AG10803 (cell line): ENCODE measurements around the gene MYO3B.
"Not testable (repeated sequence)": the region's sequence is repeated elsewhere in the genome, so short reads cannot be mapped to it uniquely, and the experiment has no call there.

Experiments
- DNase-seq: peaks from one replicate; pipeline ENCODE4 v3.0.0; 2010; ENCODE audit warnings: low read depth
- H3K4me3 ChIP-seq: 2 replicates; pipeline ENCODE4 v1.5.1; 2011; ENCODE audit warnings: mild to moderate bottlenecking, low read length, control low read depth
- TF ChIP-seq, protein P1 (sequence below): conservative IDR thresholded peaks from 2 replicates; pipeline ENCODE4 v1.5.1; 2011; ENCODE audit warnings: mild to moderate bottlenecking, low read length, control low read depth, inconsistent platforms

MYO3B gene

DNA sequence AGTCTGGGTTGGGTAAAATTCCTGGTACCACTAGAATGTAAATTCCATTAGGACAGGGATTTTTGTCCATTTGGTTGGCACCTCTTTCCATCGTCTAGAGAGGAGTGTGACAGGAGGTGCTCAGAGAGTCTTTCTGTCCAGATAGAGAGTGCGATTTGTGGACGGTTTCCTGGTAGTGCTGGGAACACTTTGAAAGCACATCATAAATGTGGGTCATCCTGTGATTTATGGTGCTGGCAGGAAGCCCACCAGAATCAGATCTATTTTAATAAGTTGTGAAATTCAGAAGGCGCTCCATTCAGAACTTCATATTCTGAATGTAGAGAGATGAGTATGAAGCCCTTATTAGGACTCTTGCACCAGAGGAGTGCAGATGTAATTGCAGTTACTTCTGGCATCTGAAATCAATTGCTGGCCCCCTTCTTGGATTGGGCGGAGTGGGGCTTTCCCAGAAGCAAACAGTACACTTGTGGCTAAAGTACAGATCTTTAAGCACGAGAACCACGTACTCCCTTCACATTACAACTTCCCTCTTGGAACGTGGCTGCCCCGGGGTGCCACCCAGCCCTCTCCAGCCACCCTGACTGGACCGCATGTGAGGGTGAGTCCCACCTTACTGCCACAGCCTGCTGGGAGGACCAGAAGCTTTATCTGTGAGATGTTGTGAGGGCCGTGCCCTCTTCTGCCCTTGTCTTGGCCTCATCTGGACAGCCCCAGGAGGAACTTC, 243.2 kb downstream of the MYO3B start:
- no peak overlapping the region for H3K4me3 ChIP-seq
- peak; percentile 23 for DNase-seq
- TF ChIP-seq, protein P1, sequence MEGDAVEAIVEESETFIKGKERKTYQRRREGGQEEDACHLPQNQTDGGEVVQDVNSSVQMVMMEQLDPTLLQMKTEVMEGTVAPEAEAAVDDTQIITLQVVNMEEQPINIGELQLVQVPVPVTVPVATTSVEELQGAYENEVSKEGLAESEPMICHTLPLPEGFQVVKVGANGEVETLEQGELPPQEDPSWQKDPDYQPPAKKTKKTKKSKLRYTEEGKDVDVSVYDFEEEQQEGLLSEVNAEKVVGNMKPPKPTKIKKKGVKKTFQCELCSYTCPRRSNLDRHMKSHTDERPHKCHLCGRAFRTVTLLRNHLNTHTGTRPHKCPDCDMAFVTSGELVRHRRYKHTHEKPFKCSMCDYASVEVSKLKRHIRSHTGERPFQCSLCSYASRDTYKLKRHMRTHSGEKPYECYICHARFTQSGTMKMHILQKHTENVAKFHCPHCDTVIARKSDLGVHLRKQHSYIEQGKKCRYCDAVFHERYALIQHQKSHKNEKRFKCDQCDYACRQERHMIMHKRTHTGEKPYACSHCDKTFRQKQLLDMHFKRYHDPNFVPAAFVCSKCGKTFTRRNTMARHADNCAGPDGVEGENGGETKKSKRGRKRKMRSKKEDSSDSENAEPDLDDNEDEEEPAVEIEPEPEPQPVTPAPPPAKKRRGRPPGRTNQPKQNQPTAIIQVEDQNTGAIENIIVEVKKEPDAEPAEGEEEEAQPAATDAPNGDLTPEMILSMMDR = no peak

DNA sequence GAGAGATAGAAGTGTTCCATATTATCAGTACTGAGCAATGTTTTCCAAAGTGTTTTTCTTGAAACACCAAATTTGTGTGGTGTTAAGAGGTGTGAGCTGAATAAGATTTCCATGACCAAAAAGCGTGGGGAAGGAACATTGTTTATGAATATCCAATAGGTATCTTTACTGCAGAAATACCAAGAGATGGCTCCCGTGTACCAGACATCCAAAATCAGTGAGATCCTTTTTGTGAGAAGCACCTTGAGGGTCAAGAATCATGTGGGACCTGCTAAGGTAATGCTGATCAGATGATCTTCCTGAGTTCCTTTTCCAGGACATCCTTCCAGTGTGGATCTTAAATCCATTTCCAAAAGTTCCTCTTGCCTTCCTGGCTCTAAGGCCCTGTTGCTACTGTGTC, 246.0 kb downstream of the MYO3B start:
- TF ChIP-seq, protein P1 = no peak
- DNase-seq = no peak
- H3K4me3 ChIP-seq = no peak overlapping the region

DNA sequence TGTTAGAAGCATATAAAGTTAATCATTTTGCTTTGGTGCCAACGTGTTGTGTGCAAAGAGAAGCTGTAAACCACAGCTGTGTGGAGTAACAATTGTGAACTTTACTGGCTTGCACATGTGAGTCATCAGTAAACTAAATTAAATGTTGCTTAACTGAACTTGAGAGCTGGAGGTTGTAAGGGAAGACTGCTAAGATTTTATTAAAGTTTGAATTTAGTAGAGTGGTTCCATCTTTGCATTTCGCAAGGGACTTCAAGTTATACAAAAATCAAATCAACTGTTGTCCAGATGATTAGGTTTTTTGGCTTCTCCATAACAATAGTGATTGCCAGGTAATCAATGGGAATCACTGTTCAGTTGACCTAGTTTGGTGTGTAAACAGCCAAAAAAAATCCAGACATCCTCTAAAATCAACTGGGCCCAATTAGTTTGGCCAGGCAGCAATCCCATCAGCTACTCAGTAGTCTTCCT, 247.4 kb downstream of the MYO3B start:
- TF ChIP-seq, protein P1 = no peak
- DNase-seq = peak; percentile 66
- no peak overlapping the region for H3K4me3 ChIP-seq

DNA sequence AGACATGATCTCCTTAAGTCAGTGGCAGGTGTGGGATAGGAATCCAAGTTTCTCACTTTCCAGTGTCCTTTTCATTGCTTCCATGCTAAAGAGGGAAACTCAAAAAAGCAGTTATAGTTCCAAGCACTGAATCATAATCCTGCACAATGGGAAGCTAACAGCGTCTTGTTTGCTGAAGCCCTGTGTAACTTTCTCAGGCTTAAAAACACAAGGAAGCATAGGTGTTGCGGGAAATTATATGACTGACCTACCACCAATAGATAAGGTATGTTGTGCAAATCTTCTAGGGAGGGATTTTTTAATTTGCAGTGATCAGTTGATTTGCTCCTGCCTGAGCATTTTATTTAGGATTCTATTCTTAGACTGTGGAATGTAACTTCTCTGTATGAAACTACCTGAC, 250.9 kb downstream of the MYO3B start:
- H3K4me3 ChIP-seq = no peak overlapping the region
- TF ChIP-seq, protein P1 = no peak
- no peak for DNase-seq

DNA sequence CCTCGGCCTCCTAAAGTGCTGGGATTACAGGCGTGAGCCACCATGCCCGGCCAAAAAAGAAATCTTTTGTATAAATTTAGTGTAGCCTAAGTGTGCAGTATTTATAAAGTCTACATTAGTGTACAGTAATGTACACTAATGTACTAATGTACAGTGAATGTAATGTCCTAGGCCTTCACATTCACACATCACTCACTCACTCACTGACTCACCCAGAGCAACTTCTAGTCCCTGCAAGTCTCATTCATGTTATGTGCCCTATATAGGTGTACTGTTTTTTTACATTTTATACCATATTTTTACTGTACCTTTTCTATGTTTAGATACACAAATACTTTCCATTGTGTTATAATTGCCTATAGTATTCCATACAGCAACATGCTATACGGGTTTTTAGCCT, 254.9 kb downstream of the MYO3B start:
- TF ChIP-seq, protein P1 = no peak
- DNase-seq = no peak

DNA sequence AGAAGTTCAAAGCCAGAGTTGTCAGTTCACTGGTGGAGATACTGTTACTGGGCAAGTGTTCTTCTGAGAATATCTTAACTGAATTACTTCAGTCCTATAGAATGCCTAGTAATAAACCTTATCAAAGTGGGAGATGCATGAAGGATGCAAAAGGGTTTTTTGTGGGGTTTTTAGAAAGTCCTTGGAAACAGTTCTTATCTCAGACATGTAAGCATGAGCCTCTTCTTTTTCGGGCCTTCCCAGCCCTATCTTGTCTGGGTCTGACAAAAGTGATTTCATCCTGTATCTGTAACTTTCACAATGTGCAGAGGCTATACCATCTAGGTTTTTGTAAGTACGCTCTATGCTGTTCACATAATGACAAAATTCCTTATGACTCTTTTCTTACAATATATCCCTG, 255.5 kb downstream of the MYO3B start:
- no peak for DNase-seq
- TF ChIP-seq, protein P1 = no peak
- no peak overlapping the region for H3K4me3 ChIP-seq

More for the DNA sequence above, 254.9 kb downstream of the MYO3B start:
- H3K4me3 ChIP-seq = no peak overlapping the region

DNA sequence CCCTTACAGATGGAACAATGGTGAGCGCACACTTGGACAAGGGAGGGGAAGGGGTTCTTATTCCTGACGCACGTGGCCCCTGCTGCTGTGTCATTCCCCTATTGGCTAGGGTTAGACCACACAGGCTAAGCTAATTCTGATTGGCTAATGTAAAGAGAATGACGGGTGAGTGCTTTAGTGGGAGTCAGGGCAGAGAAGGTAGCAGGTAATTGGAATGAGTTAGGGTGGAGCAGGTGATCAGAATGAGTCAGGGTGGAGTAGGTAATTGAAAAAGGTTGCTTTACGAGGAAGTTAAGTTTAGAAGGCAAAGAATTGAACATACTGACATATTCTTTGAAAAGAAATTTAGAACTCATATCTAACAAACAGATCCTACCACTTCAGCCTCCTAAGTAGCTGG, 256.4 kb downstream of the MYO3B start:
- not testable (repeated sequence) for H3K4me3 ChIP-seq, DNase-seq
